GM12892 (cell line): Measurements from ENCODE around the gene DHX15.

Source experiments
- POLR2A ChIP-seq: IDR thresholded peaks from 2 replicates; pipeline ENCODE4 v1.6.1; 2011; ENCODE audit warnings: low read depth, low read length, control low read depth
- POLR2AphosphoS5 ChIP-seq: IDR thresholded peaks from 2 replicates; pipeline ENCODE4 v1.6.1; 2011; ENCODE audit warnings: low read depth, low read length, control low read depth
- TAF1 ChIP-seq: IDR thresholded peaks from 2 replicates; pipeline ENCODE4 v1.6.1; 2011; ENCODE audit warnings: low read depth, mild to moderate bottlenecking, control low read depth, low read length, borderline replicate concordance

- TF ChIP-seq POLR2A, result no peak
- no peak for TF ChIP-seq TAF1
- TF ChIP-seq POLR2AphosphoS5, result no peak
Measured at GRCh38 chr4:24551492-24552289, 32.7 kb downstream of the DHX15 start.
